HPDE6-E6E7 (cell line): ENCODE results near the gene FRMPD1.

Experiments used
- DNase-seq: peaks from one replicate; pipeline ENCODE4 v3.0.0; 2011; ENCODE audit warnings: missing footprints; ENCODE audit errors: extremely low spot score

The FRMPD1 gene

GRCh38 chr9:37626708-37627292 lies 24.0 kb upstream of the FRMPD1 start:
- no peak for DNase-seq

- no peak for DNase-seq
These were observed 18.3 kb upstream of the FRMPD1 start for GRCh38 chr9:37632479-37632878.

GRCh38 chr9:37635808-37636207 lies 14.9 kb upstream of the FRMPD1 start:
- no peak for DNase-seq

- no peak for DNase-seq
These were observed 14.0 kb upstream of the FRMPD1 start for GRCh38 chr9:37636511-37637448.

GRCh38 chr9:37639109-37639762 lies 11.5 kb upstream of the FRMPD1 start:
- no peak for DNase-seq

- no peak for DNase-seq
These were observed 10.9 kb upstream of the FRMPD1 start for GRCh38 chr9:37639841-37640240.

GRCh38 chr9:37640246-37640645 lies 10.5 kb upstream of the FRMPD1 start:
- DNase-seq = no peak

- no peak for DNase-seq
These were observed 9.4 kb upstream of the FRMPD1 start for GRCh38 chr9:37641331-37641730.

- DNase-seq = no peak
These were observed 7.5 kb upstream of the FRMPD1 start for GRCh38 chr9:37643214-37643613.

GRCh38 chr9:37645903-37646506 lies 4.7 kb upstream of the FRMPD1 start:
- no peak for DNase-seq

- no peak for DNase-seq
These were observed 368 bp upstream of the FRMPD1 start for GRCh38 chr9:37650299-37650872.

GRCh38 chr9:37652261-37652660 lies 1.5 kb downstream of the FRMPD1 start:
- no peak for DNase-seq

- DNase-seq = no peak
These were observed 2.6 kb downstream of the FRMPD1 start for GRCh38 chr9:37653385-37653784.

GRCh38 chr9:37656936-37657335 lies 6.2 kb downstream of the FRMPD1 start:
- no peak for DNase-seq

- DNase-seq = no peak
These were observed 9.9 kb downstream of the FRMPD1 start for GRCh38 chr9:37660691-37661090.

- DNase-seq = no peak
These were observed 13.2 kb downstream of the FRMPD1 start for GRCh38 chr9:37663926-37664325.

- DNase-seq = no peak
These were observed 17.0 kb downstream of the FRMPD1 start for GRCh38 chr9:37667706-37668105.

GRCh38 chr9:37668116-37668601 lies 17.4 kb downstream of the FRMPD1 start:
- DNase-seq = no peak

- DNase-seq = no peak
These were observed 18.5 kb downstream of the FRMPD1 start for GRCh38 chr9:37669232-37669631.

GRCh38 chr9:37675661-37676060 lies 24.9 kb downstream of the FRMPD1 start:
- DNase-seq = no peak

- no peak for DNase-seq
These were observed 25.7 kb downstream of the FRMPD1 start for GRCh38 chr9:37676411-37676830.

GRCh38 chr9:37677435-37677834 lies 26.7 kb downstream of the FRMPD1 start:
- no peak for DNase-seq
